Stimulated activated CD4-positive, alpha-beta T cell treated with anti-CD3 and anti-CD28 coated beads, Interleukin-1b, Interleukin-23, amount 100 ng/mL, for 24 hours (primary cell): ENCODE measurements around the gene NR2E1.

Source experiments
- DNase-seq, 4 experiments: peaks; one replicate each; pipeline ENCODE4 v3.0.0-alpha.2; 2020; ENCODE audit warnings: low read depth in 4 of 4, low spot score in 1 of 4

NR2E1 gene

DNA sequence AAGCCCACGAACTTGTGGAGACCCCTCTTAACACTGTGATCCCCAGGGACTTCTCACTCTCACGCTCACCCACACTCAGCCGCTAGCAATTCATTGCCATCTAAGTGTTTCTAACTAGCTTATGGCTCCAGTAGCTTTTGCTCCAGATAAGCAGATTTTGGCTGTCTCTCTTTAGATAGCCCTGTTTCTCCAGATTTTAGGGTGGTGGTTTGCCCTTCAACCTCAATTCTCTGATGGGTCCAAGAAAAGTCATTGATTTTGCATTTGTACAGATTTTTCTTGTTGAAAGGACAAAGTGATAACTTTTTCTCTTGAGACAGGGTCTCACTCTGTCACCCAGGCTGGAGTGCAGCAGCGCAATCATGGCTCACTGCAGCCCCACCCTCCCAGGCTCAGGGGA lies 41.2 kb downstream of the NR2E1 start:
- DNase-seq = no peak

DNA sequence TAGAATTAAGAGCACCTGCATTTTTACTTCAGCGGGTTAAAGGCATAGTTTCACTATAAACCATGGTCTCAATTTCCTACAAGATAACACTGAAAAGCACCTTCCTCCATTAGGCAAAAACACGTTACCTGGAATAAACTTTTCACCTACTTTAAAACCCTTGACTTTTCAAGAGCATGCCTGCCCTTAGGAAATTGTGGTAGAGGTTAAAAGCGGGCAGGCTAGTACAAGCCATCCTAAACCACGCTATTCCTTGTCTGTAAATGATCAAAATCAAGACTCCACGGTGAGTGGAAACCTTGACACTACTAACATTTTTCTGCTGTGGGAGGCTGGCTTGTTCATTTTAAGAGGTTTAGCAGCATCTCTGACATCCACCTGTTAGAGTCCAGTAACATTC lies 43.9 kb downstream of the NR2E1 start:
- no peak for DNase-seq

DNA sequence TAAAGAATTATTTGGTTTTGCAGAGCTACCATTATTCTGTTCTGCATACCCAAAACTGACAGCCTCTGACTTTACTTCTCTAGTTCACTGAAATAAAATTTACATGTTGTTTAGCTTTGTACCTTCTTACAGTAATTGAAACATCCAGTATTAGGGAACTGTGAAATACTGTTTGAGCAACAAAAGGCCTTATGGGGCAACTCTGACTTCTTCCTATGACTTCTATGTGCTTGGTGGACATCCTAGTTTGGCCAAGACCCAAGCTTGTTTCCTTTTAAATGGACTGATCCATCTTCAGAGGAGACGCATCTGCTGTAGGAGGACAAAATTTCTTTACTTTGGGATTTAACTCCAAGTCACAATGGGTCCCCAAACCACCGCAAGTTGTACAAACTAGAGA lies 44.7 kb downstream of the NR2E1 start:
- DNase-seq = no peak

DNA sequence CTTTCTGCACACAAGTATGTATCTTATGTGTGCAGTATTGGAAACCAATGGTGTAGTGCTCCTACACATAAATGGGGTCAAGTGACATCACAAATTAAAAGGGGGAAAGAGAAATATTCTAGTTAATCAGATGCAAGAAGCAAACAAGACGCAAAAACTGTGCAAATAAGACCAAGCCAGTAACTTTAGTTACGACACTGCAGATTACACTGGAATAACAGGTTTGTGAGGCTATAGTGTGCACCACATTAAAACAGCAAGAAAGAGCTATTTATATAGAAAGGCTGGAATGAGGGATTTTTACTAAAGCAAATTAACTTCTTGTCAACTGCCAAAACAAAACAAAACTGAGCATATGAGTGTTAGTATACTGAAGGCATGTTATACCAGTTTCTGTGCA lies 45.8 kb downstream of the NR2E1 start:
- DNase-seq = no peak

DNA sequence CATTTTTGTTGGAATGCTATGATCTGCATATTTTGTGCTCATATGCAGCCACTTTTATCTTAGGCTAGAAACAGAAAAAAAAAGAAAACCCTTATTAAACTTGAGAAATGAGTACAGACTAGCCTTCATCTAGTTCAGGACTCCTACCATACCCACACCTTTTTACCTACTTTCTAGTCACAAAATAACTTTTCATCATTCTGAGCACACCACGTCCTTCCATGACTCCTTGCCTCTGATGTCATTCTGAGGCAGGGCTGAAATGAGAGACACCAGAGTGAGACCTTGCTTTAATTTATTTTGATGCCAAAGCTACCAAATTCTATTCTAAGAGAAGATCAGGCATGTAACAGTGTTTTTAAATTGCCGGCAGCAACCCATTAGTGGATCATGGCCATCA lies 56.2 kb downstream of the NR2E1 start:
- DNase-seq = no peak

DNA sequence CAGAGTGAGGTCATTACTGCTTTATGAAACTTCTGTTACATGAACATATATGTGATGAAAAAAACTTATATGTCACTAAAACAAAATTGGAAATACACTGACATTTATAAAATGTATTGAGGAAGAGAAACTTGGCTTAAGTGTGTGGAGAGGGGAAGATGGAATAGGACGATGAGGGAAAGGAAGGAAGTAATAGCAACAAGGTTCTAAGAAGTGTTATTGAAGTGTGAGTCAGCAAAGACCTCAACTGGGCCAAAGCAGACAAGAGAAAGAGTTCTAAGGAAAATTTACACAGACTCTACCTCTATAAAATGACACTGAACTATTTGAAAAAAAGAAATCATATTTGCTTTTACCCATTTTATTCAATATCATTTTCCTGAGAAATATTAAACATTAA lies 56.7 kb downstream of the NR2E1 start:
- no peak for DNase-seq

DNA sequence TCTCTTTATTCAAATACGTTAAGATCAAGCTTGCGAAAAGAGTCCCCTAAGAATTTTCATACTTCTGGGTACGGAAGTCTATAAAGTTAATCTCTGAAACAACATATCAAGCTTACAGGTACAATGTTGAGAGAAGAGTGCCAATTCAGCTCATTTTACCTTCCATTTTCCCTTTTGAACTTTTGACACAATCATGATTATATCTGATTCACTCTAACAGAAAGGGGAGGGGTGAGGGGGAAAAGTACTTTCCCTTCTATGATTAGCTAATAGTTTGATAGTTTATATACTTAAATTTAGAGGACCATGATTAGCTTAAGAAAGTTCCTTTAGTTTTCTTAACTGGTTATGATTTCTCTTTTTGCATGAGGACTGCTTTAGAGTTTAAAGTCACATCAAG lies 61.5 kb downstream of the NR2E1 start:
- no peak for DNase-seq

DNA sequence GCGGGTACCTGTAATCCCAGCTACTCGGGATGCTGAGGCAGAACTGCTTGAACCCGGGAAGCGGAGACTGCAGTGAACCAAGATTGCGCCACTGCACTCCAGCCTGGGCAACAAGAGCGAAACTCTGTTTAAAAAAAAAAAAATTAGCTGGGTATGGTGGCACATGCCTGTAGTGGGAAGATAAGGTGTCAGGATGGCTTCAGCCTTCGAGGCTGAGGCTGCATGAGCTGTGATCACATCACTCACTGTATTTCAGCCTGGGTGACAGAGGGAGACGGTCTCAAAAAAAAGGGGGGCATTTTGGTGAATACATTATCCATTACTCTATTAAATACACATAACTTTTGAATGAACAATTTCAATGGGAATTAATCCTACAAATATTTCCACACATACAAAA lies 62.6 kb downstream of the NR2E1 start:
- no peak for DNase-seq

DNA sequence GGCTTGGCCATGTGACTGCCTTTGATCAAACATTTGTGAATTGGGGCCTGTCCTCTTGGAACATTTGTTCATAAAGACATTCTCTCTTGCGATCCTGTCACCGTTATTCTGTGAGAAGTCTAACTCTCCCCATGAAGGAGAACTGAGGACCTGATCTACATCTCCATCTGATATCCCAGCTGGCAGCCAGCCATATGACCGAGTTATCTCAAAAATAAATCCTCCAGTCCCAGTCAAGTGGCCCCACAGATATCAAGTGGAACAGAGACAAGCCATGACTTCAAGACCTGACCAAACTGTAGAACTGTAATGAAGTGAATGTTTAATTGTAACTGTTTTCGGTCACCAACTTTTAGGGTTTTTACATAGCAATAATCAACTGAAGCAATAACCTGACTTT lies 69.3 kb downstream of the NR2E1 start:
- no peak for DNase-seq

DNA sequence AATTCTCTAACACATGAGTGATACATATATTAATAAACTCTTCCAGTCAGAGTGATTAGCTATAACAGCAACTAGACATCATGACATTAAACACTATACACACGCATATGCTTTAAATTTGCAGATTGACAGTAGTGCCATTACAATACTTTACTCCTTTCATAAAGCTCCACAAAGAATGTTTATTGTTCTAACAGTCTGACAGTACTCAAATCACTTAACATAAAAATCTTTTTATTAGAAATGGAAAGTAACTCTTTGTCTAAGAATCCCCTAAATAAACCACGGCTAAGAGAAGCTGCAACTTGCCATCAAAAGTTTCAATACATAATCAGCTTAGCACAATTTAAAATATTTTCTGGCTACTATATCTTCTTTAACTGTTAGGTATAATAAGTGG lies 71.0 kb downstream of the NR2E1 start:
- no peak for DNase-seq

DNA sequence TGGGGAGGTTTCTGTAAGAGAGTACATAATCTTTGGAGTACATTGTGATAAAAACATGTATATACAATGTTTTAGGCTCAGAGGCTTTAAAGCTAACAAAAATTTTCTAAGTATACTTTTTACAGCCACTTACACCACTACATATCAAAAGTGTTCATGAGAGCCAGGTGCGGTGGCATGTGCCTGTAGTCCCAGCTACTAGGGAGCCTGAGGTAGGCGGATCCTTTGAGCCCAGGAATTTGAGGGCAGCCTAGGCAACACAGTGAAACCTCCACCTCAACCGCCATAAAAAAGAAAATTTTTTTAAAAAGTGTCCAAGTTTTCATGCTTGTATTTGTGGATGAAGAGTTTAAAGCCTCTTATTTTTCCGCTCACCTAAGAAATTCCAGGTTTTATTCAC lies 72.5 kb downstream of the NR2E1 start:
- DNase-seq = no peak
